GM23338 (cell line): ENCODE data around the gene CDKN2AIPNL.

ENCODE experiments used
- CREB1 ChIP-seq: fragments of 250-450 bp; sonication (Bioruptor Pico); IDR thresholded peaks from 2 replicates; pipeline ENCODE4 v1.5.0; 2020; ENCODE audit warnings: low read depth, mild to moderate bottlenecking, moderate library complexity
- CTCF ChIP-seq, 2 experiments: fragments of 200-600 bp in 1 of 2; sonication (generic) in 1 of 2; conservative IDR thresholded peaks; 2 replicates each; pipeline versions ENCODE4 v1.5.1 to v1.6.1; 2016 to 2017; ENCODE audit warnings: antibody characterized with exemption in 2 of 2, low read depth in 2 of 2, mild to moderate bottlenecking in 2 of 2, moderate library complexity in 1 of 2
- ETS1 ChIP-seq: IDR thresholded peaks from 2 replicates; pipeline ENCODE4 v1.6.1; 2016; ENCODE audit warnings: antibody characterized with exemption
- EZH2 ChIP-seq: fragments of 200-600 bp; sonication (generic); IDR thresholded peaks from one replicate; pipeline ENCODE4 v1.8.0; 2017; ENCODE audit warnings: antibody characterized with exemption, mild to moderate bottlenecking, low read depth; ENCODE audit not compliant: unreplicated experiment
- JUNB ChIP-seq: IDR thresholded peaks from one replicate; pipeline ENCODE4 v1.6.1; 2016; ENCODE audit warnings: antibody characterized with exemption; ENCODE audit not compliant: unreplicated experiment
- POLR2AphosphoS5 ChIP-seq: IDR thresholded peaks from 2 replicates; pipeline ENCODE4 v1.6.1; 2016; ENCODE audit warnings: antibody characterized with exemption, low read depth
- REST ChIP-seq: IDR thresholded peaks from one replicate; pipeline ENCODE4 v1.6.1; 2018; ENCODE audit warnings: antibody characterized with exemption; ENCODE audit not compliant: unreplicated experiment

GRCh38 chr5:134437340-134437846 lies 25.7 kb upstream of the CDKN2AIPNL start:
- TF ChIP-seq CTCF (conservative IDR thresholded peaks at IDR 0.05; ENCODE audit: low read depth in 2 of 2) (no peak), CREB1 (CRISPR knock-in tag) (no peak), EZH2 (no peak), JUNB (no peak), POLR2AphosphoS5 (no peak), ETS1 (no peak), REST (no peak)
